HepG2 (cell line): Measurements from ENCODE around the gene CMC4. TPM values are rescaled to one million over a fixed set of nuclear protein-coding genes. Genes with fewer than 3 reads are reported as not detected.
A peak's percentile ranks its signal among the peaks of the same experiment; 100 is the strongest.

ENCODE experiments used
- ARID5B ChIP-seq: IDR thresholded peaks from 2 replicates; pipeline ENCODE4 v1.4.0; 2020; ENCODE audit warnings: mild to moderate bottlenecking, missing genetic modification reagents
- BORCS8-MEF2B ChIP-seq: sonication (generic); formaldehyde crosslinking; IDR thresholded peaks from 2 replicates; pipeline ENCODE4 v1.8.0; 2022; ENCODE audit warnings: mild to moderate bottlenecking, missing genetic modification reagents
- DDIT3 ChIP-seq: sonication (generic); formaldehyde crosslinking; IDR thresholded peaks from 2 replicates; pipeline ENCODE4 v1.4.0; 2020; ENCODE audit warnings: mild to moderate bottlenecking, missing genetic modification reagents
- FOXO1 ChIP-seq: sonication (generic); formaldehyde crosslinking; IDR thresholded peaks from 2 replicates; pipeline ENCODE4 v1.4.0; 2020; ENCODE audit warnings: missing genetic modification reagents
- HOXA7 ChIP-seq: sonication (generic); formaldehyde crosslinking; IDR thresholded peaks from 2 replicates; pipeline ENCODE4 v1.8.1; 2022; ENCODE audit warnings: mild to moderate bottlenecking, missing genetic modification reagents, moderate library complexity
- KLF12 ChIP-seq: sonication (generic); formaldehyde crosslinking; IDR thresholded peaks from 2 replicates; pipeline ENCODE4 v1.4.0; 2020; ENCODE audit warnings: missing genetic modification reagents, borderline replicate concordance
- NCOA5 ChIP-seq: sonication (generic); formaldehyde crosslinking; IDR thresholded peaks from 2 replicates; pipeline ENCODE4 v1.4.0; 2020; ENCODE audit warnings: missing genetic modification reagents
- TOPORS ChIP-seq: sonication (generic); formaldehyde crosslinking; IDR thresholded peaks from 2 replicates; pipeline ENCODE4 v1.8.0; 2023; ENCODE audit warnings: mild to moderate bottlenecking, missing genetic modification reagents
- YY1 ChIP-seq: IDR thresholded peaks from 2 replicates; pipeline ENCODE4 v1.6.1; 2011; ENCODE audit warnings: low read length, low read depth, moderate library complexity, mild to moderate bottlenecking; ENCODE audit not compliant: insufficient read depth, insufficient replicate concordance
- ZFP37 ChIP-seq: sonication (generic); formaldehyde crosslinking; IDR thresholded peaks from 2 replicates; pipeline ENCODE4 v1.4.0; 2020; ENCODE audit warnings: missing genetic modification reagents, borderline replicate concordance
- ZFP41 ChIP-seq: sonication (generic); formaldehyde crosslinking; IDR thresholded peaks from 2 replicates; pipeline ENCODE4 v1.4.0; 2020; ENCODE audit warnings: mild to moderate bottlenecking, missing genetic modification reagents, borderline replicate concordance
- ZFYVE20 ChIP-seq: sonication (generic); formaldehyde crosslinking; IDR thresholded peaks from 2 replicates; pipeline ENCODE4 v1.8.0; 2023; ENCODE audit warnings: low read depth, mild to moderate bottlenecking, moderate library complexity, missing genetic modification reagents, borderline replicate concordance
- ZMYM4 ChIP-seq: sonication (generic); formaldehyde crosslinking; IDR thresholded peaks from 2 replicates; pipeline ENCODE4 v1.8.1; 2023; ENCODE audit warnings: mild to moderate bottlenecking, missing genetic modification reagents
- ZNF543 ChIP-seq: sonication (generic); formaldehyde crosslinking; IDR thresholded peaks from 2 replicates; pipeline ENCODE4 v1.4.0; 2020; ENCODE audit warnings: mild to moderate bottlenecking, missing genetic modification reagents
- ZNF580 ChIP-seq: IDR thresholded peaks from 2 replicates; pipeline ENCODE4 v1.6.1; 2016; ENCODE audit warnings: low read depth, borderline replicate concordance
- ZNF740 ChIP-seq: sonication (generic); formaldehyde crosslinking; IDR thresholded peaks from 2 replicates; pipeline ENCODE4 v1.4.0; 2020; ENCODE audit warnings: missing genetic modification reagents
- ZNF878 ChIP-seq: sonication (generic); formaldehyde crosslinking; IDR thresholded peaks from 2 replicates; pipeline ENCODE4 v1.8.1; 2023; ENCODE audit warnings: mild to moderate bottlenecking, missing genetic modification reagents, moderate library complexity
- polyA plus RNA-seq, 8 experiments: library from polyadenylated mRNA; depleted of rRNA in 3 of 8; stranded (reverse) in 7 of 8; unstranded in 1 of 8; fragments of >200 nt; fragmentation: Illumina TruSeq in 4 of 8; extraction: Trizol in 4 of 8; gene quantifications; 2 replicates each; pipeline versions ENCODE4 v1.2.1 to v1.2.3, GENCODE V29; 2011 to 2016; ENCODE audit warnings: low read depth in 4 of 8, missing spikeins in 1 of 8, mixed read lengths in 1 of 8; ENCODE audit not compliant: insufficient read depth in 1 of 8
- total RNA-seq, 5 experiments: library from RNA; depleted of rRNA; stranded (reverse); fragments of >200 nt; fragmentation: Illumina TruSeq; extraction: Trizol; gene quantifications; 2 replicates each; pipeline ENCODE4 v1.2.3, GENCODE V29; 2016; ENCODE audit warnings: low read depth in 1 of 5
- TF ChIP-seq, protein P1 (sequence below): sonication (generic); formaldehyde crosslinking; IDR thresholded peaks from 2 replicates; pipeline ENCODE4 v1.4.0; 2020; ENCODE audit warnings: missing genetic modification reagents; ENCODE audit errors: not compliant biosample characterization
- TF ChIP-seq, protein P2 (sequence below): sonication (generic); formaldehyde crosslinking; IDR thresholded peaks from 2 replicates; pipeline ENCODE4 v1.4.0; 2020; ENCODE audit warnings: missing genetic modification reagents
- TF ChIP-seq, protein P3 (sequence below): sonication (generic); formaldehyde crosslinking; IDR thresholded peaks from 2 replicates; pipeline ENCODE4 v1.8.1; 2023; ENCODE audit warnings: mild to moderate bottlenecking, missing genetic modification reagents

Gene CMC4
- total and polyA plus RNA-seq, 2 of the 13 experiments (the other 11 are each of a cell fraction or from before 2014, with no cell fraction given), result 5.6 to 11.5 TPM

- TF ChIP-seq ARID5B (CRISPR knock-in tag), result no peak
- no peak for TF ChIP-seq ZNF740 (CRISPR knock-in tag)
- no peak for TF ChIP-seq DDIT3
- no peak for TF ChIP-seq TOPORS
- TF ChIP-seq BORCS8-MEF2B (CRISPR knock-in tag), result no peak
- 0 out of 2 replicates have a peak, but pooled peaks have one; percentile 47 for TF ChIP-seq ZMYM4 (CRISPR knock-in tag)
- TF ChIP-seq YY1, result no peak
- no peak for TF ChIP-seq FOXO1 (CRISPR knock-in tag)
- TF ChIP-seq ZNF878 (CRISPR knock-in tag), result no peak
- TF ChIP-seq, protein P1, sequence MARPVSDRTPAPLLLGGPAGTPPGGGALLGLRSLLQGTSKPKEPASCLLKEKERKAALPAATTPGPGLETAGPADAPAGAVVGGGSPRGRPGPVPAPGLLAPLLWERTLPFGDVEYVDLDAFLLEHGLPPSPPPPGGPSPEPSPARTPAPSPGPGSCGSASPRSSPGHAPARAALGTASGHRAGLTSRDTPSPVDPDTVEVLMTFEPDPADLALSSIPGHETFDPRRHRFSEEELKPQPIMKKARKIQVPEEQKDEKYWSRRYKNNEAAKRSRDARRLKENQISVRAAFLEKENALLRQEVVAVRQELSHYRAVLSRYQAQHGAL, result no peak
- TF ChIP-seq ZNF580 (CRISPR knock-in tag), result no peak
- TF ChIP-seq, protein P2, sequence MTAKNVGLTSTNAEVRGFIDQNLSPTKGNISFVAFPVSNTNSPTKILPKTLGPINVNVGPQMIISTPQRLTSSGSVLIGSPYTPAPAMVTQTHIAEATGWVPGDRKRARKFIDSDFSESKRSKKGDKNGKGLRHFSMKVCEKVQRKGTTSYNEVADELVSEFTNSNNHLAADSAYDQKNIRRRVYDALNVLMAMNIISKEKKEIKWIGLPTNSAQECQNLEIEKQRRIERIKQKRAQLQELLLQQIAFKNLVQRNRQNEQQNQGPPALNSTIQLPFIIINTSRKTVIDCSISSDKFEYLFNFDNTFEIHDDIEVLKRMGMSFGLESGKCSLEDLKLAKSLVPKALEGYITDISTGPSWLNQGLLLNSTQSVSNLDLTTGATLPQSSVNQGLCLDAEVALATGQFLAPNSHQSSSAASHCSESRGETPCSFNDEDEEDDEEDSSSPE (CRISPR knock-in tag), result no peak
- no peak for TF ChIP-seq NCOA5 (CRISPR knock-in tag)
- no peak for TF ChIP-seq ZFP37 (CRISPR knock-in tag)
- TF ChIP-seq ZNF543, result no peak
- TF ChIP-seq, protein P3, sequence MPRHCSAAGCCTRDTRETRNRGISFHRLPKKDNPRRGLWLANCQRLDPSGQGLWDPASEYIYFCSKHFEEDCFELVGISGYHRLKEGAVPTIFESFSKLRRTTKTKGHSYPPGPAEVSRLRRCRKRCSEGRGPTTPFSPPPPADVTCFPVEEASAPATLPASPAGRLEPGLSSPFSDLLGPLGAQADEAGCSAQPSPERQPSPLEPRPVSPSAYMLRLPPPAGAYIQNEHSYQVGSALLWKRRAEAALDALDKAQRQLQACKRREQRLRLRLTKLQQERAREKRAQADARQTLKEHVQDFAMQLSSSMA (CRISPR knock-in tag), result no peak
- TF ChIP-seq HOXA7 (CRISPR knock-in tag), result no peak
- no peak for TF ChIP-seq ZFP41
- TF ChIP-seq KLF12, result no peak
- no peak for TF ChIP-seq ZFYVE20 (CRISPR knock-in tag)
These were observed 13.8 kb downstream of the CMC4 start (continued) for GRCh38 chrX:155056877-155057792.
